22Rv1 (cell line): Measurements from ENCODE around the gene ZBTB37.

ENCODE experiments used
- CTCF ChIP-seq: fragments of 450-650 bp; IDR thresholded peaks from 2 replicates; pipeline ENCODE4 v1.5.1; 2017; ENCODE audit warnings: mild to moderate bottlenecking
- ZFX ChIP-seq: fragments of 450-650 bp; IDR thresholded peaks from 2 replicates; pipeline ENCODE4 v1.6.1; 2017; ENCODE audit warnings: antibody characterized with exemption, borderline replicate concordance

GRCh38 chr1:173821680-173822079 is 46.5 kb upstream of the ZBTB37 start:
- no peak for TF ChIP-seq CTCF
- TF ChIP-seq ZFX: no peak
